GM12875 (cell line): Measurements from ENCODE around the gene OTUB2.

Source experiments
- H3K4me3 ChIP-seq: one replicate; pipeline ENCODE4 v1.5.1; 2011; ENCODE audit warnings: low read depth, low read length, control low read depth
- TF ChIP-seq, protein P1 (sequence below): IDR thresholded peaks from 2 replicates; pipeline ENCODE4 v1.5.1; 2011; ENCODE audit warnings: low read depth, mild to moderate bottlenecking, control low read depth, inconsistent platforms, low read length, moderate library complexity, borderline replicate concordance; ENCODE audit not compliant: insufficient read depth

The OTUB2 gene

DNA sequence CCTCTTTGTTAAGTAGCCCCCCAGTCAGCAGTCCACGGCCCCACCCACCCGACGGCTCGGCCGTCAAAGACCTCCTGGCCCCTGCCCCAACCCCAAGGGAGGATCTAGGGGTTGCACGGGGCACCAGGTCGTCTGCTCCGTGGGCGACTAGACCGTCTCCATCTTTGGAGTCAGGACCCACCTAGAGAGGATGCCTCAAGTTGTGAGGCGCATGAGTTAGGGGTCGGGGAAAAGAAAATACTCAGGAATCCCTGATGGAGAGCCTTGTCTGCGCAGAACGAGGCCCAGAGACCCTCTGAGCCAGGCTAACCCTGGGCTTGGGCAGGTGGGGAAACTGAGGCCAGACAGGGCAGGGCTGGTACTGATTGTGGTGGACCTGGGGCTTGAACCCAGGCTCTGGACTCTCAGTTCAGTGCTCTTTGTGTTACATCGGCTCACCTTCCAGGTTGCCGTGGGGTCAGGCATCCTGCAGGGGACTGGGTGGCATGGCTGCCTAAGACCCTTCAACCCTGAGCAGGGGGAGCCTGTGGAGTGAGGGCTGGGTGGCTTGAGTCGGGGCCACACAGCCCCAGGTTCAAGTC, 839 bp downstream of the OTUB2 start:
- H3K4me3 ChIP-seq: no peak overlapping the region
- TF ChIP-seq, protein P1, sequence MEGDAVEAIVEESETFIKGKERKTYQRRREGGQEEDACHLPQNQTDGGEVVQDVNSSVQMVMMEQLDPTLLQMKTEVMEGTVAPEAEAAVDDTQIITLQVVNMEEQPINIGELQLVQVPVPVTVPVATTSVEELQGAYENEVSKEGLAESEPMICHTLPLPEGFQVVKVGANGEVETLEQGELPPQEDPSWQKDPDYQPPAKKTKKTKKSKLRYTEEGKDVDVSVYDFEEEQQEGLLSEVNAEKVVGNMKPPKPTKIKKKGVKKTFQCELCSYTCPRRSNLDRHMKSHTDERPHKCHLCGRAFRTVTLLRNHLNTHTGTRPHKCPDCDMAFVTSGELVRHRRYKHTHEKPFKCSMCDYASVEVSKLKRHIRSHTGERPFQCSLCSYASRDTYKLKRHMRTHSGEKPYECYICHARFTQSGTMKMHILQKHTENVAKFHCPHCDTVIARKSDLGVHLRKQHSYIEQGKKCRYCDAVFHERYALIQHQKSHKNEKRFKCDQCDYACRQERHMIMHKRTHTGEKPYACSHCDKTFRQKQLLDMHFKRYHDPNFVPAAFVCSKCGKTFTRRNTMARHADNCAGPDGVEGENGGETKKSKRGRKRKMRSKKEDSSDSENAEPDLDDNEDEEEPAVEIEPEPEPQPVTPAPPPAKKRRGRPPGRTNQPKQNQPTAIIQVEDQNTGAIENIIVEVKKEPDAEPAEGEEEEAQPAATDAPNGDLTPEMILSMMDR: no peak

DNA sequence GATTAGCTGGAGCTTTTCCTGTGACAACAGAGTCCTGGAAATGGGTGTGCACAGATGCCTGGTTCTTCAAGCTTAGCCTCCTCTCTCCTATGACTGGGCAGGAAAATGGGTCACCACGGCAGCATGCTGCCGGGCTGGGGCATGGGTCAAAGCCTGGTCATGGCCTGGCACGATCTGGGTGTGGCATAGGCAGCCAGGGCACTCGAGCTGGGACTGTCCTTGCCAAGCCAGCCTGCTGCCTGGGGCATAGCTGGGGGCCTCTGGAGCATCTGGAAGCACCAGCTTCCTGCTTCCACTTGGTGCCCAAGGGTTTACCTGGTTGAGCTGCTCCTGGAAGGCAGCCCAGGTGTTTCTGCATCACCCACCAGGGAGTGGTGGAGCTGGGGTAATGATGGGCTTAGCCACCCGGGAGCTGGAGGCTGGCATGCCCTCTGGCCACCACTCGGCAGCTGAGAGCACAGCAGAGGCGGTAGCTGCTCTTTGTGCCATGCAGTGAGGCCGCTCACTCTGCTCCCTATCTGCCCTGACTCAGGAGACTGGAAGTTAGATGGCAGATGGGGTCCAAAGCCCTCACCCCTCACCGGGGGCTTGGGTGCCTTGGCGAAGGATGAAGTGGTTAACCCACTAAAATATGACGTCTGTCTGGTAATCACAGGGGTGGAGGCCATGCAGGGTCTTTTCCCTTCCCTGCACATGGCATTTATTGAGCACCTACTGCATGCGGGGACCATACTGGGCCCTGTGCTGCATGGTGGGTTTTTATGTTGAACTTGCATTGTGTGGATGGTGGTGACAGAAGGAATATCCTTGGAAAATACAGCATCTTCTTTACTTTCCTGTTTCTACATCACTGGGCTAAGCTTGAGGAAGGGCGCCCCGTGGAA, 1.7 kb downstream of the OTUB2 start:
- TF ChIP-seq, protein P1: no peak
- H3K4me3 ChIP-seq: no peak overlapping the region

DNA sequence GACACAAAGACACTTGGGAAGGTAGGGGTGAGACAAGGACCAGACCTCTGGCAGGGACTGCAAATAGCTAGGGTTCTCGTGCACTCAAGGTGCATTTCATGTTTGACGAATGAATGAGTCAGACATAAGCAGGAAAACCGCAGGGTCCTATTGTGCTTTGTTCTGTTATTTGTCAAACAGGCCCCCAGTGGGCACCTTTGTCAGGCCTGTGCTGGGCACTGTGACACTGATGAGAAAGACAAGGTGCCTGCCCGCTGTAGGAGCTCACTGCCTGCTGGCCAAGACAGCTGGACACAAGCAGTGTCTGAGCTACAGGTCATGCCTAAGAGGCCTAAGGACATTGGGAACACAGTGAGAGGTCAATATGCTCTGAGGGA, 2.3 kb downstream of the OTUB2 start:
- H3K4me3 ChIP-seq: no peak overlapping the region
- TF ChIP-seq, protein P1: peak; percentile 15; the same call in 1 of the 2 replicates

DNA sequence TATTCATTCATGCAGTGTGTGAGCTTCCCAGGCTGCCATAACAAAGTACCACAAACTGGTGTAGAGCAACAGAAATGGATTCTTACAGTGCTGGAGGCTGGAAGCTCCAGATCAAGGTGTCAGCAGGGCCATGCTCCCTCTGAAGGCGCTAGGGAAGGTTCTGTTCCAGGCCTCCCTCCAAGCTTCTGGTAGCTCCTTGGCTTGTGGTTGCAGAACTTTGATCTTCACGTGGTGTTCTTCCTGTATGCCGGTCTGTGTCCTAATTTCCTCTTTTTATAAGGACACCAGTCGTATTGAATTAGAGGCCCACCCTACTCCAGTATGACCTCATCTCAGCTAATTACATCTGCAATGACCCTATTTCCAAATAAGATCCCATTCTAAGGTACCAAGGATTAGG, 3.1 kb downstream of the OTUB2 start:
- TF ChIP-seq, protein P1: no peak
- H3K4me3 ChIP-seq: no peak overlapping the region

DNA sequence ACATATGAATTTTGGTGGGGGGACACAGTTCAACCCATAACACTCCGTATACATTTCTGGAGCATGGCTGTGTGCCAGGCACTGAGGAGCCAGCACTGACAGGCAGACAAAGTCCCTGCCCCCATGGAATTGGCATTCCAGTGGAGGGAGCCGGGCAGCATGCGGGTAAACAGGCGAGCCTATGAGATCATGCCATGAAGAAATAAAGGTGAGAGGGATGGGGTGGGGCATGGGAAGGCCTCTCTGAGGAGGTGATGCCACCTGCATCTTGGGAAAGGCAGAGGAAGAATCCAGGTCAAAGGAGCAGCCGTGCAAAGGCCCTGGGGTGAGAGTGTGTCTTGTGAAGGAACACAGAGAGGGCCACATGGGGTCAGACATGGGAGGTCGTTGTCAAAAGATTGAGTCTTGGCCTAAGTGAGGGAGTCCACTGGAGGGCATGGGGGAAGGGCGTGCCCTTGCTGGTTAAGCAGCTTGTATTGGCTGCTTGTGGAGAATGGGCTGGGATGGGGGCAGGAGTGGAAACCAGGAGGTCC, 3.6 kb downstream of the OTUB2 start:
- TF ChIP-seq, protein P1: no peak

DNA sequence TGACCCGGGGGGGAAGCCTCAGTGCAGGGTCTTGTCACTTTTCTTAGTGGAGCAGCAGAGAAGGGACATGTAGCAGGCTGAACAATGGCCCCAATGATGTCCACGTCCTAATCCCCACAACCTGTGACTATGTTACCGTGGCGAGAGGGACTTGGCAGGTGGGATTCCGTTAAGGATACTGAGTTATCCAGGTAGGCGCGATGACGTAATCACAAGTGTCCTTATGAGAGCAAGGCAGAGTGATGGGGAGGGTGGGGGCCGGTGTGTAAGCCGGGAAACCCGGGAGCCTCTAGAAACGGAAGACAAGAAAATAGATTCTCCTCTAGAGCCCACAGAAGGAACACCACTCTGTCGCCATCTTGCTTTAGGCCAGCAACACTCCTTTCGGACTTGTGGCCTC, 4.4 kb downstream of the OTUB2 start:
- TF ChIP-seq, protein P1: no peak
- no peak overlapping the region for H3K4me3 ChIP-seq

More for the DNA sequence above, 3.6 kb downstream of the OTUB2 start:
- no peak overlapping the region for H3K4me3 ChIP-seq

DNA sequence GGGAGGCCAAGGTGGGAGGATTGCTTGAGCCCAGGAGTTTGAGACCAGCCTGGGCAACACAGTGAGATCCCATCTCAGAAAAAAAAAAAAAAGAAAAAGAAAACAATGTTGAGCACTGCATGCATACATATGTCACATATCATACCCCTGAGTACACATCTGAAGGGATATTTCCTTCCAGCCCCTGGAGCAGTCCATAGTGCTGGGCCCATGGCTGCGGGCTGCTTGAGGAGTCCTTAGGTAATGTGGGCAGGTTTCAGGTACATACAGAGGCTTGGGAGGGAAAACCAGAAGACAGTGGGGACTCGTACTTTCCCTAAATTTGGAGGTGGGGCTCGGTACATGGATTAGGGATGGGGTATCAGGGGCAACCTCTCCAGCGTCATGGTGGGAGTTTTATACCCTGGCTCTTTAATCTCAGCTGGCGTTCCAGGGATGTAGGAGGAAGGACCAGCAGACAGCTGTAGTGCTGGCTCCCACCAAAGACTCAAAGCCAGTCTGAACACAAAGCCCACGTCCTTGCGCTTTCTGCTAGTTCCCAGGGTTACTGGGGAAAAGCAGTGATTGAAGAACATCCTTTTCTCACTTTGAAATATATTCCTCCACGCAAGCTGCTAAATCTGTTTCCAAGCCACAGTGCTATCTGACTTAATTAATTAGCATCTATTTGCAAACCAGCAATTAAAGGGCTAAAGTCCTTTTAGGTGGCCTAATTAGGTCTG, 5.2 kb downstream of the OTUB2 start:
- no peak overlapping the region for H3K4me3 ChIP-seq
- TF ChIP-seq, protein P1: no peak
